Sigmoid colon (tissue), 7 donors: ENCODE measurements around the gene ERO1B. TPM values are rescaled to one million over a fixed set of nuclear protein-coding genes. Genes with fewer than 3 reads are reported as not detected.

Experiments used
- DNase-seq: peaks from one replicate; pipeline ENCODE4 v3.0.0-alpha.2; 2019
- H3K27ac ChIP-seq, 4 donors: fragments of 200-600 bp; sonication (generic); one replicate each; pipeline ENCODE4 v1.5.1; 2016 to 2019; ENCODE audit warnings: mild to moderate bottlenecking in 1 of 4
- H3K27me3 ChIP-seq, 3 donors: fragments of 200-600 bp; sonication (generic); one replicate each; pipeline ENCODE4 v1.5.1; 2019; ENCODE audit warnings: mild to moderate bottlenecking in 1 of 3
- H3K36me3 ChIP-seq, 4 donors: fragments of 200-600 bp; sonication (generic); one replicate each; pipeline ENCODE4 v1.5.1; 2016 to 2019
- H3K4me1 ChIP-seq, 4 donors: fragments of 200-600 bp; sonication (generic); one replicate each; pipeline ENCODE4 v1.5.1; 2017 to 2019
- H3K4me3 ChIP-seq, 4 donors: fragments of 200-600 bp; sonication (generic); one replicate each; pipeline ENCODE4 v1.5.1; 2017 to 2019; ENCODE audit warnings: mild to moderate bottlenecking in 2 of 4, moderate library complexity in 1 of 4
- H3K9me3 ChIP-seq, 4 donors: fragments of 200-600 bp in 3 of 4; sonication (generic) in 3 of 4; one replicate each; pipeline versions ENCODE4 v1.5.1 to v1.6.1; 2013 to 2019
- EP300 ChIP-seq, 4 donors: sonication (generic); formaldehyde crosslinking; IDR thresholded peaks; one replicate each; pipeline ENCODE4 v1.6.1; 2017; ENCODE audit warnings: antibody characterized with exemption in 4 of 4
- POLR2A ChIP-seq, 2 donors: fragments of 450-650 bp; IDR thresholded peaks; one replicate each; pipeline ENCODE4 v1.6.1; 2016; ENCODE audit warnings: antibody characterized with exemption in 2 of 2, mild to moderate bottlenecking in 2 of 2, moderate library complexity in 2 of 2
- POLR2AphosphoS5 ChIP-seq, 4 donors: sonication (generic); formaldehyde crosslinking; IDR thresholded peaks; one replicate each; pipeline ENCODE4 v1.6.1; 2017; ENCODE audit warnings: antibody characterized with exemption in 4 of 4
- WGBS, 2 donors: extraction: QIAGEN DNeasy Blood & Tissue Kit; methylation state at CpG; one replicate each; pipeline ENCODE4 v1.1.7; 2013; 5-methylcytosine and 5-hydroxymethylcytosine counted together
- intact Hi-C: fragments of 100-400 bp; cut with DNase I; formaldehyde crosslinking; loops from one replicate; pipeline ENCODE4 v1.15.1; 2023
- polyA plus RNA-seq, 3 donors: library from polyadenylated mRNA; stranded (reverse); fragments of 200-250 nt; gene quantifications; one replicate each; pipeline ENCODE4 v1.2.3, GENCODE V29; 2013
- total RNA-seq, 4 donors: library from RNA; depleted of rRNA; stranded (reverse); fragments of >200 nt; gene quantifications; one replicate each; pipeline ENCODE4 v1.1.0, GENCODE V29; 2016
- TF ChIP-seq, protein P1 (sequence below), 4 experiments: fragments of 450-650 bp in 3 of 4; fragments of 200-600 bp in 1 of 4; IDR thresholded peaks; one replicate each; pipeline ENCODE4 v1.5.1; 2016 to 2019; ENCODE audit warnings: antibody characterized with exemption in 4 of 4, mild to moderate bottlenecking in 3 of 4, moderate library complexity in 2 of 4
- donor health status: healthy with polysubstance abuse.
- donor health status: Bipolar disorder and iron deficiency.
- donor health status: healthy.

Gene ERO1B
- total and polyA plus RNA-seq, 7 donors = 1.2 to 17.2 (median 9.0) TPM

- DNase-seq = no peak
- no peak overlapping the region for H3K4me3 ChIP-seq
- intact Hi-C loops = no loop called here
- no peak overlapping the region for H3K27ac ChIP-seq
- peaks cover 0 to 35% (median 3%) of the 10 kb centered on the region in 4 donors for H3K36me3 ChIP-seq
- no peaks in the 10 kb centered on the region for H3K27me3 ChIP-seq
- H3K9me3 ChIP-seq = no peaks in the 10 kb centered on the region
- no peaks in the 10 kb centered on the region for H3K4me1 ChIP-seq
- TF ChIP-seq POLR2A (IDR thresholded peaks at IDR 0.05) (no peak), EP300 (IDR thresholded peaks at IDR 0.05) (no peak), POLR2AphosphoS5 (IDR thresholded peaks at IDR 0.05) (no peak)
- TF ChIP-seq, protein P1, sequence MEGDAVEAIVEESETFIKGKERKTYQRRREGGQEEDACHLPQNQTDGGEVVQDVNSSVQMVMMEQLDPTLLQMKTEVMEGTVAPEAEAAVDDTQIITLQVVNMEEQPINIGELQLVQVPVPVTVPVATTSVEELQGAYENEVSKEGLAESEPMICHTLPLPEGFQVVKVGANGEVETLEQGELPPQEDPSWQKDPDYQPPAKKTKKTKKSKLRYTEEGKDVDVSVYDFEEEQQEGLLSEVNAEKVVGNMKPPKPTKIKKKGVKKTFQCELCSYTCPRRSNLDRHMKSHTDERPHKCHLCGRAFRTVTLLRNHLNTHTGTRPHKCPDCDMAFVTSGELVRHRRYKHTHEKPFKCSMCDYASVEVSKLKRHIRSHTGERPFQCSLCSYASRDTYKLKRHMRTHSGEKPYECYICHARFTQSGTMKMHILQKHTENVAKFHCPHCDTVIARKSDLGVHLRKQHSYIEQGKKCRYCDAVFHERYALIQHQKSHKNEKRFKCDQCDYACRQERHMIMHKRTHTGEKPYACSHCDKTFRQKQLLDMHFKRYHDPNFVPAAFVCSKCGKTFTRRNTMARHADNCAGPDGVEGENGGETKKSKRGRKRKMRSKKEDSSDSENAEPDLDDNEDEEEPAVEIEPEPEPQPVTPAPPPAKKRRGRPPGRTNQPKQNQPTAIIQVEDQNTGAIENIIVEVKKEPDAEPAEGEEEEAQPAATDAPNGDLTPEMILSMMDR (IDR thresholded peaks at IDR 0.05) = no peak
- WGBS, 2 donors = 86 to 89% methylated on average over 4 of the region's 4 CpGs
Measured at GRCh38 chr1:236228411-236228810, 53.3 kb downstream of the ERO1B start.

DNA sequence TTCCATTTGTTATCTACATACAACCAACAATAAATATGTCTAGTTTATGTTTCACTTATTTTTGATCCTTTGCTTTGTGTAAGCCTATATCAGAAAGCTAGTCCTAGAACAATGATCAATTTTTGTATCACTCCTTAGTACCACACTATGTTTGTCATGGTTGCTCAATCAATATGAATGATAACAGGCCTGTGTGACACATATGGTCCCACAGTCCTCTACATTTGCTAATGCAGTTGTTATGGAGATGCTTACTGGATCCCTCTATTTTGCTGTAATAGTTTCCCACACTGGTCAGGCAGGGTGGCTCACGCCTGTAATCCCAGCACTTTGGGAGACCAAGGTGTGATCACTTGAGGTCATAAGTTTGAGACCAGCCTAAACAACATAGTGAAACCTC lies 59.1 kb downstream of the ERO1B start:
- Histone ChIP-seq H3K4me1 (no peaks in the 10 kb centered on the region), H3K36me3 (peaks cover 0 to 42% (median 0%) of the 10 kb centered on the region in 4 donors), H3K27ac (no peak overlapping the region), H3K9me3 (no peaks in the 10 kb centered on the region), H3K4me3 (no peak overlapping the region), H3K27me3 (no peaks in the 10 kb centered on the region)
- TF ChIP-seq POLR2AphosphoS5 (IDR thresholded peaks at IDR 0.05) = no peak
- TF ChIP-seq, protein P1 (IDR thresholded peaks at IDR 0.05) = no peak
- TF ChIP-seq EP300 (IDR thresholded peaks at IDR 0.05) = no peak
- no peak for TF ChIP-seq POLR2A (IDR thresholded peaks at IDR 0.05)
- DNase-seq = no peak
- intact Hi-C loops = no loop called here
- WGBS, 2 donors = 95% methylated on average over 1 of the region's 1 CpG

GRCh38 chr1:236220473-236220872 lies 61.3 kb downstream of the ERO1B start:
- H3K9me3 ChIP-seq = no peaks in the 10 kb centered on the region
- no peaks in the 10 kb centered on the region for H3K4me1 ChIP-seq
- TF ChIP-seq, protein P1 (IDR thresholded peaks at IDR 0.05) = no peak
- TF ChIP-seq POLR2AphosphoS5 (IDR thresholded peaks at IDR 0.05) (no peak), EP300 (IDR thresholded peaks at IDR 0.05) (no peak), POLR2A (IDR thresholded peaks at IDR 0.05) (no peak)
- H3K36me3 ChIP-seq = peaks cover 0 to 31% (median 0%) of the 10 kb centered on the region in 4 donors
- no peak for DNase-seq
- no peak overlapping the region for H3K4me3 ChIP-seq
- intact Hi-C loops = no loop called here
- no peaks in the 10 kb centered on the region for H3K27me3 ChIP-seq
- no peak overlapping the region for H3K27ac ChIP-seq
- WGBS, 2 donors = 94 to 95% methylated on average over 1 of the region's 1 CpG

DNA sequence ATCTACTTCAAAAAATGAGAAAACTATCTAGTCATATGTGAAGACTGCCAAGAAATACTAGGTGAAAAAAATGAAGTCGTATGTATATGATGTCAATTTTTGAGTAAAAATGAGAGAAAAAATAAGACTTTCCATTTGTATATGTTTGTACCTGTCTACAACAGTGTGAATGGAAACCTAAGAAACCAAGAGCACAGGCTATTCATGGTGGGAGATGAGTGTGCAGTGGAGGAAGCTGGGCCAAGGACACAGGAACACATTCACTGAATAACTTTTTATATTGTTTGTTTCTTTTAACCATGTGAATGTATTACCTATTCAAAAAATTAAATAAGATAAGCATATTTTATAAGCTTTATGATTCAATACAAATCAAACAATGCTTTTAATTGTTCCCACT lies 67.0 kb downstream of the ERO1B start:
- Histone ChIP-seq H3K4me3 (no peak overlapping the region), H3K27me3 (no peaks in the 10 kb centered on the region), H3K9me3 (no peaks in the 10 kb centered on the region), H3K4me1 (no peaks in the 10 kb centered on the region), H3K36me3 (peaks cover 0 to 10% (median 0%) of the 10 kb centered on the region in 4 donors), H3K27ac (no peak overlapping the region)
- intact Hi-C loops = no loop called here
- 78 to 89% methylated on average over 1 of the region's 1 CpG for WGBS, 2 donors
- DNase-seq = no peak
- TF ChIP-seq EP300 (IDR thresholded peaks at IDR 0.05) = no peak
- no peak for TF ChIP-seq POLR2A (IDR thresholded peaks at IDR 0.05)
- TF ChIP-seq, protein P1 (IDR thresholded peaks at IDR 0.05) = no peak
- no peak for TF ChIP-seq POLR2AphosphoS5 (IDR thresholded peaks at IDR 0.05)

- peaks cover 0 to 15% (median 0%) of the 10 kb centered on the region in 4 donors for H3K36me3 ChIP-seq
- intact Hi-C loops = no loop called here
- no peak for DNase-seq
- no peak overlapping the region for H3K27ac ChIP-seq
- H3K4me1 ChIP-seq = no peaks in the 10 kb centered on the region
- no peaks in the 10 kb centered on the region for H3K27me3 ChIP-seq
- H3K4me3 ChIP-seq = no peak overlapping the region
- H3K9me3 ChIP-seq = no peaks in the 10 kb centered on the region
- 94 to 95% methylated on average over 3 of the region's 3 CpGs for WGBS, 2 donors
- no peak for TF ChIP-seq POLR2A (IDR thresholded peaks at IDR 0.05)
- TF ChIP-seq EP300 (IDR thresholded peaks at IDR 0.05) = no peak
- TF ChIP-seq, protein P1 (IDR thresholded peaks at IDR 0.05) = no peak
- no peak for TF ChIP-seq POLR2AphosphoS5 (IDR thresholded peaks at IDR 0.05)
Measured at GRCh38 chr1:236213534-236213933, 68.2 kb downstream of the ERO1B start.
